Measurements from ENCODE around the gene C12orf54. TPM values are rescaled to one million over a fixed set of nuclear protein-coding genes. Genes with fewer than 3 reads are reported as not detected.

Gene C12orf54
- total RNA-seq: not detected in 2 replicates

DNA sequence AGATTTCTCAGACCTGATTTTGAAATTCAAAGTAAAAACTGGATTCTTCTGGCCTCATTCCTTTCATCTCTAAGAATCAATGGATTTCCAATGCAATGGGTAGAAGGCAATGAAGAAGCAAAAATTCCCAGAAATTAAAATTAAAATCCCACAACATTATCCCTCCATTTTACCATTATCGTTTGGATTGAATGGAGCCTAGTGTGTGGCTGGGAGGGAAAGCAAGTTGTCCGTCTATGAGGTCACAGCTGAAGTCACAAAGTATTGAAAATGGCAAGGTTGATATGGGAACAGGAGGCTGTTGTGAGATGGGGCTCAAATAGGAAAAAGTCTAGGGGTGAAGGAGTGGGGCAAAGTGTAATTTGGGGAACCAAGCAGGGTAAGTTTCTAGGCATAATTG lies at the start of gene C12orf54:
TSS of gene C12orf54 (plus strand) at position 301 of the 400 bp plus-strand sequence. CDS start 799 bp downstream, outside the sequence.

DNA sequence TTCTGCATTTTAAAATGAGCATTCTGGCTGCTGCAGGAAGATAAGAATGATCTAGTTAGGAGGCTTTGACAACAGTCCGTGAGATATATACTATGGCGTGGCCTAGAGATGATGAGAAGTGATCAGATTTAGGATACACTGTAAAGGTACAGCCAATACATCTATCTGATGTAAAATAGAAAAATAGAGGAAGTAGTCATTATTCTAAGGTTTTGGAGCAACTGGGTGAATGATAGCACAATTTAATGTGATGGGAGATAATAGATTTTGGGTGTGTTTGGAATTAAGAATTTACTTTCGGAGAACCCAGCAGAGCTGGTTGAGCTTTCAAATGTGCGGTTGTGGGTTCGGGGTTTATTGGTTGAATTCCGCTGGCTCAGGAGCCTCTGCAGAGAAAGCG lies 10.0 kb upstream of the C12orf54 start, which contains the start of gene ANP32D:
TSS of gene ANP32D (plus strand) at position 301 of the 400 bp plus-strand sequence. CDS start 106 bp downstream, outside the sequence.

DNA sequence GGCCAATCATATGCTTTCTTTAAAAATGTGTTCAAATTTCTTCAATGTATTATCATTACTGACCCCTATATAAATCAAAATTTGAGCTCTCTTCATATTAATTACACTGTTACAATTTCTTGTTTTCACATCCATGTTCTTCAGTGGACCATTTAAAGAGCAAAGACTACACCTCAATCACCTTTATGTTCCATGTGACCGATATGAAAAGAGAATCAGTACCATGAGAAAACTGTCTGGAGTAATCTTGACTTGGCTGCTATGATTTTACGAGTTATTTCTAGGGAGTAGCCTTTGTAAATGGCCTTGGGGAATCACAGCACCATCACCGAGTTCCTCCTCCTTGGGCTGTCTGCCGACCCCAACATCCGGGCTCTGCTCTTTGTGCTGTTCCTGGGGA lies 43.0 kb downstream of the C12orf54 start, which contains the start of gene OR8S1:
TSS of gene OR8S1 (plus strand) at position 301 of the 400 bp plus-strand sequence. CDS start at position 301, 0 bp downstream.

Other genes with a start within 250 kb of the C12orf54 start
- 2.2 and 4.7 TPM in 2 replicates for gene ZNF641, start 131.6 kb upstream of the C12orf54 start, total RNA-seq
- gene ANP32D, start 9.9 kb upstream of the C12orf54 start, total RNA-seq: not detected in 2 replicates
- gene OR8S1, start 43.1 kb downstream of the C12orf54 start, total RNA-seq: not detected in 2 replicates
- not detected in 2 replicates for gene LALBA, start 87.5 kb downstream of the C12orf54 start, total RNA-seq
- gene KANSL2, start 199.7 kb downstream of the C12orf54 start, total RNA-seq: 38.4 and 39.7 TPM in 2 replicates
- 19.3 and 24.4 TPM in 2 replicates for gene CCNT1, start 234.2 kb downstream of the C12orf54 start, total RNA-seq

Data from endothelial cell of coronary artery (primary cell).